Endothelial cell of umbilical vein (primary cell): Measurements from ENCODE around the gene TARDBP. TPM values are rescaled to one million over a fixed set of nuclear protein-coding genes. Genes with fewer than 3 reads are reported as not detected.

Experiments used
- BruUV-seq: library from RNA; stranded (reverse); fragments of 400-500 nt; replicated peaks from 2 replicates; lab custom pipeline; 2021; lab: Mats Ljungman, UMichigan
- CTCF ChIA-PET: fragments of 300-600, 350-600 bp; sonication (Branson Sonifier 250); formaldehyde crosslinking; loops from one replicate; lab custom pipeline; 2021; ENCODE audit warnings: antibody characterized with exemption, inconsistent platforms; lab: Charles Lee
- POLR2A ChIA-PET: fragments of 300-600, 350-600 bp; sonication (Branson Sonifier 250); formaldehyde crosslinking; loops from one replicate; lab custom pipeline; 2021; ENCODE audit warnings: antibody characterized with exemption, inconsistent platforms; lab: Charles Lee
- DNase-seq: peaks from one replicate; pipeline ENCODE4 v3.0.0-alpha.2; 2011; ENCODE audit warnings: low read depth, low spot score
- FAIRE-seq: peaks from 2 replicates; lab custom pipeline; 2011; peaks lifted over from hg19 to GRCh38; lab: Jason Lieb, UNC
- H2AFZ ChIP-seq: 2 replicates; pipeline ENCODE4 v1.6.0; 2012; ENCODE audit warnings: low read depth, low read length, control low read depth, inconsistent platforms
- H3K27ac ChIP-seq: 2 replicates; pipeline ENCODE4 v1.5.1; 2011; ENCODE audit warnings: low read depth, mild to moderate bottlenecking, control low read depth, low read length, moderate library complexity; ENCODE audit not compliant: insufficient read depth
- H3K27me3 ChIP-seq, 2 experiments: 2 replicates each; pipeline versions ENCODE4 v1.6.0 to v1.6.1; 2011; ENCODE audit warnings: low read length in 2 of 2, mixed read lengths in 1 of 2; ENCODE audit not compliant: control insufficient read depth in 2 of 2, insufficient read depth in 2 of 2
- H3K36me3 ChIP-seq, 2 experiments: 2 replicates in 1 of 2; 3 replicates in 1 of 2; pipeline ENCODE4 v1.5.1; 2011; ENCODE audit warnings: low read length in 2 of 2, mild to moderate bottlenecking in 1 of 2, moderate library complexity in 1 of 2; ENCODE audit not compliant: control insufficient read depth in 2 of 2, insufficient read depth in 2 of 2; ENCODE audit errors: extremely low read depth in 1 of 2
- H3K4me1 ChIP-seq: 3 replicates; pipeline ENCODE4 v1.5.1; 2011; ENCODE audit warnings: mild to moderate bottlenecking, low read length; ENCODE audit not compliant: control insufficient read depth, insufficient read depth; ENCODE audit errors: extremely low read depth
- H3K4me2 ChIP-seq: 2 replicates; pipeline ENCODE4 v1.6.1; 2011; ENCODE audit warnings: low read length, control low read depth, mixed read lengths; ENCODE audit not compliant: insufficient read depth
- H3K4me3 ChIP-seq, 3 experiments: fragments of 200-600 bp in 1 of 3; sonication (generic), shearing (Covaris generic) in 1 of 3; replicated peaks in 1 of 3; 2 replicates each; pipeline ENCODE4 v1.5.1; 2011 to 2016; ENCODE audit warnings: control low read depth in 3 of 3, low read length in 3 of 3, mild to moderate bottlenecking in 2 of 3, inconsistent platforms in 1 of 3, low read depth in 1 of 3, moderate library complexity in 1 of 3; ENCODE audit not compliant: insufficient read depth in 1 of 3
- H3K79me2 ChIP-seq: 2 replicates; pipeline ENCODE4 v1.6.0; 2012; ENCODE audit warnings: low read length, inconsistent platforms; ENCODE audit not compliant: control insufficient read depth, insufficient read depth
- H3K9ac ChIP-seq: replicated peaks from 2 replicates; pipeline ENCODE3; 2011; ENCODE audit warnings: low read length, control low read depth; ENCODE audit not compliant: insufficient read depth; ENCODE audit errors: extremely low read depth
- H3K9me1 ChIP-seq: replicated peaks from 3 replicates; pipeline ENCODE4 v1.6.0; 2011; ENCODE audit warnings: mild to moderate bottlenecking, low read length; ENCODE audit not compliant: control insufficient read depth, insufficient read depth; ENCODE audit errors: extremely low read depth
- H3K9me3 ChIP-seq: replicated peaks from 2 replicates; pipeline ENCODE4 v1.5.1; 2012; ENCODE audit warnings: low read length, inconsistent platforms; ENCODE audit not compliant: control insufficient read depth, insufficient read depth
- H4K20me1 ChIP-seq: replicated peaks from 2 replicates; pipeline ENCODE3; 2011; ENCODE audit warnings: mild to moderate bottlenecking, low read length; ENCODE audit not compliant: control insufficient read depth, insufficient read depth; ENCODE audit errors: extremely low read depth
- EZH2 ChIP-seq: IDR thresholded peaks from 2 replicates; pipeline ENCODE4 v1.6.1; 2012; ENCODE audit warnings: borderline replicate concordance, low read depth, mild to moderate bottlenecking, moderate library complexity, low read length, inconsistent platforms; ENCODE audit not compliant: severe bottlenecking
- FOS ChIP-seq: IDR thresholded peaks from 2 replicates; pipeline ENCODE4 v1.6.1; 2011; ENCODE audit warnings: mild to moderate bottlenecking, low read length, moderate library complexity, borderline replicate concordance; ENCODE audit not compliant: insufficient read depth
- GATA2 ChIP-seq: IDR thresholded peaks from 2 replicates; pipeline ENCODE4 v1.7.0; 2011; ENCODE audit warnings: low read depth, mild to moderate bottlenecking, moderate library complexity, mixed read lengths, low read length; ENCODE audit not compliant: insufficient read length, insufficient read depth
- JUN ChIP-seq: IDR thresholded peaks from 2 replicates; pipeline ENCODE4 v1.6.1; 2011; ENCODE audit warnings: borderline replicate concordance, low read depth; ENCODE audit not compliant: insufficient read length, insufficient read depth
- MYC ChIP-seq: IDR thresholded peaks from one replicate; pipeline ENCODE4 v1.6.1; 2011; ENCODE audit warnings: mild to moderate bottlenecking, low read depth, low read length
- POLR2A ChIP-seq: IDR thresholded peaks from 2 replicates; pipeline ENCODE4 v1.6.1; 2012; ENCODE audit warnings: low read depth, mild to moderate bottlenecking, control low read depth, low read length
- POLR2AphosphoS5 ChIP-seq: IDR thresholded peaks from 2 replicates; pipeline ENCODE4 v1.6.1; 2012; ENCODE audit warnings: low read depth, mild to moderate bottlenecking, control low read depth, low read length, moderate library complexity; ENCODE audit not compliant: insufficient read depth
- dilution Hi-C: fragments of 300-500 bp; cut with MboI; formaldehyde crosslinking; loops from one replicate; pipeline ENCODE4 v1.15.0; 2019; ENCODE audit warnings: low sequenced_read_pairs; ENCODE audit not compliant: extremely low pct_ligation_motif_present
- intact Hi-C: fragments of 100-400 bp; cut with micrococcal nuclease; formaldehyde crosslinking; loops from one replicate; pipeline ENCODE4 v1.10.0; 2022
- polyA plus RNA-seq, 4 experiments: library from polyadenylated mRNA; depleted of rRNA in 3 of 4; stranded (reverse) in 3 of 4; unstranded in 1 of 4; fragments of >200 nt; gene quantifications; 2 replicates each; pipeline versions ENCODE4 v1.2.1 to v1.2.3, GENCODE V29; 2011 to 2012; ENCODE audit warnings: missing spikeins in 1 of 4
- total RNA-seq: library from RNA; stranded (reverse); gene quantifications from 2 replicates; pipeline ENCODE4 v1.2.3, GENCODE V29; 2021
- TF ChIP-seq, protein P1 (sequence below), 2 donors: IDR thresholded peaks; 1 replicate in 1 of 2; 2 replicates in 1 of 2; pipeline ENCODE4 v1.5.1; 2011; ENCODE audit warnings: low read length in 2 of 2, mild to moderate bottlenecking in 2 of 2, moderate library complexity in 2 of 2, control low read depth in 1 of 2, inconsistent platforms in 1 of 2, low read depth in 1 of 2; ENCODE audit not compliant: insufficient read depth in 1 of 2; ENCODE audit errors: extremely low read depth in 1 of 2
- TF ChIP-seq, protein P2 (sequence below): IDR thresholded peaks from 2 replicates; pipeline ENCODE4 v1.6.1; 2011; ENCODE audit not compliant: insufficient read depth, insufficient read length

TARDBP gene
- total and polyA plus RNA-seq, 2 donors (not counting 3 experiments of a cell fraction or from before 2014, with no cell fraction given): 106 to 183 TPM

DNA sequence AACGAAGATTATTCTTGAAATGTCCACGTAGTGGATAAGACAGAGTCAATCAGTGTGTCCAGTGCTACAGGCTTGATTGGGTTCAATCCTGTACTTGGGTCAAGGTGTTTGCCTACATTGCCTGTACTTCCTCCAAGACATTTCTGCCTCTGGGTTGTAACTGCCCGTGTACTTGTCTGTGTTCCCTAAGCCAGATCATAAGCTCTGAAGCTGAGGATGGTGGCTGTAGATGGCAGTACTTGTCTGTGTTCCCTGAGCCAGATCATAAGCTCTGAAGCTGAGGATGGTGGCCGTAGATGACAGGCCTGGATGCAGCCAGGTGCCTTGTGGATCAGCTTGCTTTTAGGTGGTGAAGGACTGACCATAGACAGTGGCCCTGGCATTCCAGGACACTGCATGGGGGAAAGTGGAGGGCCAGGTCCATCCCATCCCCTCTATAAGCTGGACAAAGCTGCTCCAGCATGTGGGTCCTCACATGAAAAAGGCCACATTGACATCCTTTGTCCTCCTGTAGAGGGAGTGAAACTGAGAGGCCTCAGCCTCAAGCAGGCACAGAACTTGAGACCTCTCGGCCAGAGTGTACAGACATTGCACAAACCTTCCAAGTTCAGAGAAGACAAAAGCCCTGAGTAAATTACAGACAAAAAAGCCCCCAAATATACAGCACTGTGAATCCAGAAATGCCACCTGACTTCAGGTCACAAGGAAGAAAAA lies 49.4 kb downstream of the TARDBP start:
- FAIRE-seq: no peak
- TF ChIP-seq, protein P1, sequence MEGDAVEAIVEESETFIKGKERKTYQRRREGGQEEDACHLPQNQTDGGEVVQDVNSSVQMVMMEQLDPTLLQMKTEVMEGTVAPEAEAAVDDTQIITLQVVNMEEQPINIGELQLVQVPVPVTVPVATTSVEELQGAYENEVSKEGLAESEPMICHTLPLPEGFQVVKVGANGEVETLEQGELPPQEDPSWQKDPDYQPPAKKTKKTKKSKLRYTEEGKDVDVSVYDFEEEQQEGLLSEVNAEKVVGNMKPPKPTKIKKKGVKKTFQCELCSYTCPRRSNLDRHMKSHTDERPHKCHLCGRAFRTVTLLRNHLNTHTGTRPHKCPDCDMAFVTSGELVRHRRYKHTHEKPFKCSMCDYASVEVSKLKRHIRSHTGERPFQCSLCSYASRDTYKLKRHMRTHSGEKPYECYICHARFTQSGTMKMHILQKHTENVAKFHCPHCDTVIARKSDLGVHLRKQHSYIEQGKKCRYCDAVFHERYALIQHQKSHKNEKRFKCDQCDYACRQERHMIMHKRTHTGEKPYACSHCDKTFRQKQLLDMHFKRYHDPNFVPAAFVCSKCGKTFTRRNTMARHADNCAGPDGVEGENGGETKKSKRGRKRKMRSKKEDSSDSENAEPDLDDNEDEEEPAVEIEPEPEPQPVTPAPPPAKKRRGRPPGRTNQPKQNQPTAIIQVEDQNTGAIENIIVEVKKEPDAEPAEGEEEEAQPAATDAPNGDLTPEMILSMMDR (IDR thresholded peaks at IDR 0.05; ENCODE audit: extremely low read depth in 1 of 2, insufficient read depth in 1 of 2, low read depth in 1 of 2, low read length in 2 of 2): no peak
- no peak for TF ChIP-seq JUN
- no peak for TF ChIP-seq FOS
- TF ChIP-seq, protein P2, sequence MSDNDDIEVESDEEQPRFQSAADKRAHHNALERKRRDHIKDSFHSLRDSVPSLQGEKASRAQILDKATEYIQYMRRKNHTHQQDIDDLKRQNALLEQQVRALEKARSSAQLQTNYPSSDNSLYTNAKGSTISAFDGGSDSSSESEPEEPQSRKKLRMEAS: no peak
- no peak for TF ChIP-seq MYC
- TF ChIP-seq POLR2A: no peak
- TF ChIP-seq POLR2AphosphoS5: no peak
- no peak for TF ChIP-seq GATA2
- TF ChIP-seq EZH2: no peak
- no peak overlapping the region for H3K4me2 ChIP-seq
- H3K27me3 ChIP-seq: no peaks in the 10 kb centered on the region
- intact Hi-C loops: loop anchor here (5.0 kb wide), 1 partner anchor 35 kb away; the partner anchor contains the start of gene EXOSC10
- no peaks in the 10 kb centered on the region for H3K9me1 ChIP-seq
- H3K79me2 ChIP-seq: peaks cover 20% of the 10 kb centered on the region
- no peak for DNase-seq
- no peak overlapping the region for H2AFZ ChIP-seq
- H3K9ac ChIP-seq: no peak overlapping the region
- no peaks in the 10 kb centered on the region for H3K9me3 ChIP-seq
- peaks cover 13% of the 10 kb centered on the region for H3K4me1 ChIP-seq
- dilution Hi-C loops: no loop called here
- H3K27ac ChIP-seq: no peak overlapping the region
- ChIA-PET POLR2A (no interaction called here), CTCF (interaction anchor here (4.1 kb wide), 1 partner anchor 24 kb away, joined by 69 read pairs; no protein-coding TSS in a partner anchor)
- H3K36me3 ChIP-seq: peaks cover 4 to 15% of the 10 kb centered on the region in 2 experiments
- H4K20me1 ChIP-seq: no peaks in the 10 kb centered on the region
- no TSS peak for BruUV-seq
- no peak overlapping the region for H3K4me3 ChIP-seq
